ENCODE data around the gene ROM1. TPM values are rescaled to one million over a fixed set of nuclear protein-coding genes. Genes with fewer than 3 reads are reported as not detected.
"Not testable (repeated sequence)": the region's sequence is repeated elsewhere in the genome, so short reads cannot be mapped to it uniquely, and the experiment has no call there.

The ROM1 gene
- total RNA-seq, 1 experiment from 2014 or later = 5.8 TPM

- H3K9me2 ChIP-seq (replicated peaks; ENCODE audit: low read length) = no peaks in the 10 kb centered on the region
- H4K20me1 ChIP-seq (ENCODE audit: low read length) = peaks cover 48% of the 10 kb centered on the region
- H3K9ac ChIP-seq (ENCODE audit: low read length) = no peak overlapping the region
- H3K9me3 ChIP-seq (ENCODE audit: low read length) = no peaks in the 10 kb centered on the region
- H3K36me3 ChIP-seq (ENCODE audit: low read depth, low read length) = peaks cover 74% of the 10 kb centered on the region
- H3K27ac ChIP-seq (ENCODE audit: low read length) = no peak overlapping the region
- no peak overlapping the region for H3K4me2 ChIP-seq (ENCODE audit: low read length)
- H3K4me3 ChIP-seq (ENCODE audit: low read length) = no peak overlapping the region
- H3F3A ChIP-seq (ENCODE audit: low read length, unreplicated experiment) = peaks cover 16% of the 10 kb centered on the region
- ChIA-PET CTCF (no interaction called here), POLR2A (ENCODE audit: unreplicated experiment) (no interaction called here)
- no peaks in the 10 kb centered on the region for H3K27me3 ChIP-seq (ENCODE audit: low read length)
- DNase-seq (no peak), ATAC-seq (no peak)
- H3K4me1 ChIP-seq (ENCODE audit: insufficient read depth, low read length) = peaks cover 22% of the 10 kb centered on the region
- peaks cover 79% of the 10 kb centered on the region for H3K79me2 ChIP-seq (ENCODE audit: low read length)
- intact Hi-C loops (cut with micrococcal nuclease) = no loop called here
- TF ChIP-seq EZH2phosphoT487 (IDR thresholded peaks at IDR 0.05; ENCODE audit: borderline replicate concordance, low read length) = no peak
- TF ChIP-seq EZH2 (IDR thresholded peaks at IDR 0.05; ENCODE audit: low read length, unreplicated experiment) = no peak
- TF ChIP-seq, protein P1, sequence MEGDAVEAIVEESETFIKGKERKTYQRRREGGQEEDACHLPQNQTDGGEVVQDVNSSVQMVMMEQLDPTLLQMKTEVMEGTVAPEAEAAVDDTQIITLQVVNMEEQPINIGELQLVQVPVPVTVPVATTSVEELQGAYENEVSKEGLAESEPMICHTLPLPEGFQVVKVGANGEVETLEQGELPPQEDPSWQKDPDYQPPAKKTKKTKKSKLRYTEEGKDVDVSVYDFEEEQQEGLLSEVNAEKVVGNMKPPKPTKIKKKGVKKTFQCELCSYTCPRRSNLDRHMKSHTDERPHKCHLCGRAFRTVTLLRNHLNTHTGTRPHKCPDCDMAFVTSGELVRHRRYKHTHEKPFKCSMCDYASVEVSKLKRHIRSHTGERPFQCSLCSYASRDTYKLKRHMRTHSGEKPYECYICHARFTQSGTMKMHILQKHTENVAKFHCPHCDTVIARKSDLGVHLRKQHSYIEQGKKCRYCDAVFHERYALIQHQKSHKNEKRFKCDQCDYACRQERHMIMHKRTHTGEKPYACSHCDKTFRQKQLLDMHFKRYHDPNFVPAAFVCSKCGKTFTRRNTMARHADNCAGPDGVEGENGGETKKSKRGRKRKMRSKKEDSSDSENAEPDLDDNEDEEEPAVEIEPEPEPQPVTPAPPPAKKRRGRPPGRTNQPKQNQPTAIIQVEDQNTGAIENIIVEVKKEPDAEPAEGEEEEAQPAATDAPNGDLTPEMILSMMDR (conservative IDR thresholded peaks at IDR 0.05; ENCODE audit: low read depth, low read length) = no peak
- BruUV-seq (replicated peaks) = no TSS peak
- no peak overlapping the region for H2AFZ ChIP-seq (ENCODE audit: low read length)
Measured at GRCh38 chr11:62566247-62566646, 46.8 kb upstream of the ROM1 start.

DNA sequence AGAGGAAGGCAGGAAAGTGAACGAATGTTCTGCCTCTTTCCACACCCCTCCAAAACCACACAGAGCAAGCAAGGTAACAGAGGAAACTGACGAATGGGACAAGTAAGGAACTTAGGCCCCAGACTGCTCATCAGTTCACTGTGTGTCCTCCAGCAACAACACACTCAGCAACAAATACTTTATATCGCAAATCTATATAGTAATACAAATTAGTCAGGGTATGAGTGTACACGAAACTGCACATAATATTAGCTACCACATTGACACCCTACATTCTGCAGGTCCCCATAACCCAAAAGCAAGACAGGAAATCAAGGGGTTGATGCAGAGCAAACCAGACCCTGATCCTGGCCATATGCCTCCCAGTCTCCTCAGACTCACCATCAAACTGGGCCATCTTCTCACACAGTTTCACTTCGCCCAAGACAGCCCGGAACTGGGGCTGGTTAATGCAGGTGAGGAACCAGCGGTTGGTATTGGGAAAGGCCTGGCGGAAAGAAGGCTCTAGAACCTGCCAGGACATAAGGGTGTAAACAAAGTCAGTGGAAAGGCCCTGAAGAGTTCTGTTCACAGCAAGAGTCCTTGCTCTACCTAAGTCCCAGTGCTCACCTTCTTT, 45.9 kb upstream of the ROM1 start:
- Histone ChIP-seq H3K9ac (ENCODE audit: low read length) (no peak overlapping the region), H3K9me2 (replicated peaks; ENCODE audit: low read length) (no peaks in the 10 kb centered on the region), H3F3A (ENCODE audit: low read length, unreplicated experiment) (peaks cover 11% of the 10 kb centered on the region), H2AFZ (ENCODE audit: low read length) (no peak overlapping the region), H3K79me2 (ENCODE audit: low read length) (peaks cover 88% of the 10 kb centered on the region), H3K9me3 (ENCODE audit: low read length) (no peaks in the 10 kb centered on the region), H3K4me1 (ENCODE audit: insufficient read depth, low read length) (peaks cover 22% of the 10 kb centered on the region), H3K36me3 (ENCODE audit: low read depth, low read length) (peaks cover 78% of the 10 kb centered on the region), H3K4me3 (ENCODE audit: low read length) (no peak overlapping the region), H3K27me3 (ENCODE audit: low read length) (no peaks in the 10 kb centered on the region), H4K20me1 (ENCODE audit: low read length) (peaks cover 57% of the 10 kb centered on the region), H3K27ac (ENCODE audit: low read length) (no peak overlapping the region), H3K4me2 (ENCODE audit: low read length) (no peak overlapping the region)
- TF ChIP-seq EZH2phosphoT487 (IDR thresholded peaks at IDR 0.05; ENCODE audit: borderline replicate concordance, low read length) (no peak), EZH2 (IDR thresholded peaks at IDR 0.05; ENCODE audit: low read length, unreplicated experiment) (no peak)
- TF ChIP-seq, protein P1 (conservative IDR thresholded peaks at IDR 0.05; ENCODE audit: low read depth, low read length) = no peak
- no peak for ATAC-seq
- no TSS peak for BruUV-seq (replicated peaks)
- CTCF ChIA-PET = no interaction called here
- intact Hi-C loops (cut with micrococcal nuclease) = no loop called here
- DNase-seq = no peak
- POLR2A ChIA-PET (ENCODE audit: unreplicated experiment) = no interaction called here

DNA sequence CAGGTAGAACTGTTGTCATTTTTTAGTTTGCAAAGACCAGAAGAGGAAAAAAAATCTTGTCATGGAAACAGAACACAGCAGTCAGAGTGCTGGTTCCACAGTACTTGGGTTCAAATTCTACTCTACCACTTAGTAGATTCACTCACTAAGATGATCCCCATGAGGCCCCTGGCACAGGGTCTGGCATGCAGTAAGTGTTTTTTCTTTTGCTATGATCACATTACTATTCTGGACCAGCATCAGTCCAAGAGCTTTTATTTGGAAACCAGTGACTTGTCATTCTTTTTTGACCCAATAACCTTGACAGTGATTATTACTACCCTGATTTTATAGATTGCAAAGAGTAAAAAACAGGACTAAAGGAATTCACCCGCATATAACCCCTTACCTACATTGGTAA, 43.4 kb upstream of the ROM1 start:
- POLR2A ChIA-PET (ENCODE audit: unreplicated experiment) = no interaction called here
- Histone ChIP-seq H3K36me3 (ENCODE audit: low read depth, low read length) (peaks cover 71% of the 10 kb centered on the region), H3K9me2 (replicated peaks; ENCODE audit: low read length) (no peaks in the 10 kb centered on the region), H2AFZ (ENCODE audit: low read length) (no peak overlapping the region), H4K20me1 (ENCODE audit: low read length) (peaks cover 59% of the 10 kb centered on the region), H3K9ac (ENCODE audit: low read length) (no peak overlapping the region), H3F3A (ENCODE audit: low read length, unreplicated experiment) (peaks cover 4% of the 10 kb centered on the region), H3K9me3 (ENCODE audit: low read length) (no peaks in the 10 kb centered on the region), H3K4me1 (ENCODE audit: insufficient read depth, low read length) (peaks cover 22% of the 10 kb centered on the region), H3K4me3 (ENCODE audit: low read length) (no peak overlapping the region), H3K4me2 (ENCODE audit: low read length) (peak overlapping the region; percentile 22; the same call in 1 of the 2 replicates), H3K27ac (ENCODE audit: low read length) (no peak overlapping the region), H3K27me3 (ENCODE audit: low read length) (no peaks in the 10 kb centered on the region), H3K79me2 (ENCODE audit: low read length) (peaks cover 94% of the 10 kb centered on the region)
- ATAC-seq (no peak), DNase-seq (no peak)
- no peak for TF ChIP-seq EZH2phosphoT487 (IDR thresholded peaks at IDR 0.05; ENCODE audit: borderline replicate concordance, low read length)
- no peak for TF ChIP-seq EZH2 (IDR thresholded peaks at IDR 0.05; ENCODE audit: low read length, unreplicated experiment)
- TF ChIP-seq, protein P1 (conservative IDR thresholded peaks at IDR 0.05; ENCODE audit: low read depth, low read length) = no peak
- CTCF ChIA-PET = interaction anchor here (0.6 kb wide), 1 partner anchor 53 kb away, joined by 6 read pairs; no protein-coding TSS in a partner anchor
- intact Hi-C loops (cut with micrococcal nuclease) = no loop called here
- BruUV-seq (replicated peaks) = no TSS peak

DNA sequence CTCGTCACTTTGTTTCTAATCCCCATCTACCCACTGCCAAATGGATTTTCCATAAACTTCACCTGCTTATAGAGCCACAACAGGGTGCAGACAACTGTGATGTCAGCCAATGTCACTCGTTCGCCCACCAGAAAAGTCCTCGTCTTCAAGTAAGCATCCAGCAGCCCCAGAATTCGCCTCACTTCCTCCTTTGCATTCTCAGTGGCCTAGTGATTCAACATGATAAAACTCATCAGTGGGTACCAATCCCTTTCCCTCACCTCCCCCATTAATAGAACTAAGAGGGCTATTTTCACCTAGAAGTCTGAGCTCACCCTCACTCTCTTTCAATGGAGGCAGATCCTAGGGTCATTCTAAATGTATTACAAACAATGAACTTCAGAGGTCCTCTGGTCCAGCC, 42.2 kb upstream of the ROM1 start:
- BruUV-seq (replicated peaks); H3K27me3 ChIP-seq (ENCODE audit: low read length); H2AFZ ChIP-seq (ENCODE audit: low read length); ATAC-seq; H3F3A ChIP-seq (ENCODE audit: low read length, unreplicated experiment); H3K9ac ChIP-seq (ENCODE audit: low read length); H3K9me3 ChIP-seq (ENCODE audit: low read length); intact Hi-C loops (cut with micrococcal nuclease); H3K9me2 ChIP-seq (replicated peaks; ENCODE audit: low read length); DNase-seq; H3K27ac ChIP-seq (ENCODE audit: low read length): not testable (repeated sequence)
- Histone ChIP-seq H3K36me3 (ENCODE audit: low read depth, low read length) (peaks cover 61% of the 10 kb centered on the region), H3K4me2 (ENCODE audit: low read length) (peak overlapping the region; percentile 80), H3K4me1 (ENCODE audit: insufficient read depth, low read length) (peaks cover 34% of the 10 kb centered on the region), H3K79me2 (ENCODE audit: low read length) (peaks cover 95% of the 10 kb centered on the region), H4K20me1 (ENCODE audit: low read length) (peaks cover 50% of the 10 kb centered on the region), H3K4me3 (ENCODE audit: low read length) (peak overlapping the region; percentile 94; the same call in 1 of the 2 replicates)
- POLR2A ChIA-PET (ENCODE audit: unreplicated experiment) = interaction anchor here (0.6 kb wide), 1 partner anchor 95 kb away, joined by 5 read pairs; no protein-coding TSS in a partner anchor
- CTCF ChIA-PET = interaction anchor here (1.0 kb wide), 1 partner anchor 28 kb away, joined by 3 read pairs; no protein-coding TSS in a partner anchor
